IPS-18c (cell line): ENCODE data around the gene BLTP3A.
A peak's percentile ranks its signal among the peaks of the same experiment; 100 is the strongest.
"Not testable (repeated sequence)": the region's sequence is repeated elsewhere in the genome, so short reads cannot be mapped to it uniquely, and the experiment has no call there.

Source experiments
- H3K4me3 ChIP-seq: 2 replicates; pipeline ENCODE4 v1.7.0; 2013; ENCODE audit warnings: low read depth, mild to moderate bottlenecking, low read length, moderate library complexity; ENCODE audit not compliant: insufficient read depth
- H3K9me3 ChIP-seq: one replicate; pipeline ENCODE4 v1.6.1; 2013; ENCODE audit warnings: mild to moderate bottlenecking, low read length, moderate library complexity; ENCODE audit not compliant: control insufficient read depth, insufficient read depth

The BLTP3A gene

GRCh38 chr6:34791701-34792604 lies at the start of gene BLTP3A:
Gene BLTP3A (plus strand): TSS chr6:34792083. CDS start chr6:34792251, 168 bp downstream.
- peak within 1 kb of the TSS; percentile 90 for H3K4me3 ChIP-seq
- H3K9me3 ChIP-seq, result no peaks in the 10 kb centered on the region

- Histone ChIP-seq H3K4me3 (no peak overlapping the region), H3K9me3 (no peaks in the 10 kb centered on the region)
These were observed 49.8 kb upstream of the BLTP3A start for GRCh38 chr6:34742094-34742493.

- H3K9me3 ChIP-seq, result no peaks in the 10 kb centered on the region
- H3K4me3 ChIP-seq, result no peak overlapping the region
These were observed 48.1 kb upstream of the BLTP3A start for GRCh38 chr6:34743625-34744293.

GRCh38 chr6:34744294-34744647 lies 47.6 kb upstream of the BLTP3A start:
- H3K4me3 ChIP-seq, H3K9me3 ChIP-seq: not testable (repeated sequence)

GRCh38 chr6:34745277-34746103 lies 46.4 kb upstream of the BLTP3A start:
- H3K4me3 ChIP-seq, result no peak overlapping the region
- H3K9me3 ChIP-seq, result no peaks in the 10 kb centered on the region

- H3K9me3 ChIP-seq, result no peaks in the 10 kb centered on the region
- no peak overlapping the region for H3K4me3 ChIP-seq
These were observed 45.6 kb upstream of the BLTP3A start for GRCh38 chr6:34746104-34746846.

- Histone ChIP-seq H3K9me3 (no peaks in the 10 kb centered on the region), H3K4me3 (no peak overlapping the region)
These were observed 43.1 kb upstream of the BLTP3A start for GRCh38 chr6:34748757-34749156.

GRCh38 chr6:34756513-34756856 lies 35.4 kb upstream of the BLTP3A start:
- not testable (repeated sequence) for H3K9me3 ChIP-seq
- peak overlapping the region; percentile 94; the same call in 1 of the 2 replicates for H3K4me3 ChIP-seq

GRCh38 chr6:34757687-34758274 lies 34.1 kb upstream of the BLTP3A start:
- H3K4me3 ChIP-seq, result peak overlapping the region; percentile 94
- peaks cover 2% of the 10 kb centered on the region for H3K9me3 ChIP-seq

GRCh38 chr6:34760108-34760507 lies 31.8 kb upstream of the BLTP3A start:
- Histone ChIP-seq H3K4me3 (no peak overlapping the region), H3K9me3 (peaks cover 2% of the 10 kb centered on the region)

- H3K4me3 ChIP-seq, H3K9me3 ChIP-seq: not testable (repeated sequence)
These were observed 30.2 kb upstream of the BLTP3A start for GRCh38 chr6:34761681-34762080.

- no peaks in the 10 kb centered on the region for H3K9me3 ChIP-seq
- H3K4me3 ChIP-seq, result no peak overlapping the region
These were observed 23.7 kb upstream of the BLTP3A start for GRCh38 chr6:34768148-34768547.

GRCh38 chr6:34771727-34772126 lies 20.2 kb upstream of the BLTP3A start:
- no peaks in the 10 kb centered on the region for H3K9me3 ChIP-seq
- H3K4me3 ChIP-seq, result no peak overlapping the region

- Histone ChIP-seq H3K9me3 (no peaks in the 10 kb centered on the region), H3K4me3 (no peak overlapping the region)
These were observed 18.9 kb upstream of the BLTP3A start for GRCh38 chr6:34772940-34773339.

GRCh38 chr6:34773916-34774315 lies 18.0 kb upstream of the BLTP3A start:
- no peaks in the 10 kb centered on the region for H3K9me3 ChIP-seq
- H3K4me3 ChIP-seq, result no peak overlapping the region

GRCh38 chr6:34774967-34775366 lies 16.9 kb upstream of the BLTP3A start:
- H3K9me3 ChIP-seq, result no peaks in the 10 kb centered on the region
- no peak overlapping the region for H3K4me3 ChIP-seq

- H3K4me3 ChIP-seq, H3K9me3 ChIP-seq: not testable (repeated sequence)
These were observed 6.5 kb upstream of the BLTP3A start for GRCh38 chr6:34785375-34785774.
